GM21576 (cell line): ENCODE measurements around the gene TGFBI.
"Not testable (repeated sequence)": the region's sequence is repeated elsewhere in the genome, so short reads cannot be mapped to it uniquely, and the experiment has no call there.

Source experiments
- ATAC-seq: cut with Tn5 transposase; IDR thresholded peaks from one replicate; pipeline ENCODE4 v1.9.1; 2021; ENCODE audit warnings: mild to moderate bottlenecking, moderate library complexity; ENCODE audit not compliant: unreplicated experiment

Gene TGFBI

DNA sequence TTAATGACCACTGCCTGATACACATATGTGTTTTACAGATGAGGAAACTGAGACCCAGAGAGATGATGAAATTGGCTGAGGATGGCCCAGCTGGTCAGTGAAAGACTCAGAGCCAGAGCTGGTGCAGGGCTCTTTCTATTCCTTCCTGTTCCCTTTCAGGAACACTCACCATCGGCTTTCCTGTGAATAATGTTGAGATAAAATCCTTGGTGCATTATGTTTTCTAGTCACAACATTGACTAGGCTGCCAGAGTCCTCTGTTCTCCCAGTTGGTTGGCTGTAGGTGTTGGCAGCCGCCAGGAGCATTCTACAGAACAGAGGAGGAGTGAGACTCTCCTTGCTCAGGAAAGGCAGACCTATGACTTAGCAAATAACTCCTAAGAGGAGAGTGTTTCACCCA lies 14.8 kb downstream of the TGFBI start:
- ATAC-seq: no peak

DNA sequence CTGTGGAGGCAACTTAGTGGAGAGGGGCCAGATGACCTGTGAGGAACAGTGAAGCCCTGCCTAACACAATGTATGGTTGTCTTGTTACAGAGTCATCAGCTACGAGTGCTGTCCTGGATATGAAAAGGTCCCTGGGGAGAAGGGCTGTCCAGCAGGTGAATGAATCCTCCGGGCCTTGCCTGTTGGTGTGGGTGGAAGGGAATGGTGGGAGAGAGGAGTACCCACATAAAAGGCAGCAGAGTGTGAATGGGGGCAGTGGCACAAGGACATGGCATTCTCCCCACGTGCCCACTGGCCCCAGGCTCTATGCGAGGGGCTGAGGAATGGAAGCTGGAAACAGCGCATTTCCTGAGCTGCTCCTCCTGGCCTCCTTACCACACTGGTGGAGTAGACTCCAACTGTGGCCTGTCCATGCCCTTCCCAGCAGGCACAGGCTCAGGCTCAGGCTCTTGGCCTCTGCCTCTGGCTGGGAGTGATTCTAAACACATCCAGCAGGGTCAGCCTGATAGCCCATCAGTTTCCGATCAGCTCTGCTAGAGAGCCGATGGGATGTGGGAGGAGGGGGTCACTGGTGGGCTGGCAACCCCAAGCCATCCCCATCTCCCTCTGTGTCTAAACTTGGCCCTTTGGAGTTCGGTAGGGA lies 15.3 kb downstream of the TGFBI start:
- no peak for ATAC-seq

GRCh38 chr5:136045026-136045425 lies 16.2 kb downstream of the TGFBI start:
- ATAC-seq: not testable (repeated sequence)

- no peak for ATAC-seq
Observed at GRCh38 chr5:136046246-136046645, 17.5 kb downstream of the TGFBI start.

GRCh38 chr5:136047858-136048257 lies 19.1 kb downstream of the TGFBI start:
- ATAC-seq: no peak

GRCh38 chr5:136048966-136049365 lies 20.2 kb downstream of the TGFBI start:
- no peak for ATAC-seq

DNA sequence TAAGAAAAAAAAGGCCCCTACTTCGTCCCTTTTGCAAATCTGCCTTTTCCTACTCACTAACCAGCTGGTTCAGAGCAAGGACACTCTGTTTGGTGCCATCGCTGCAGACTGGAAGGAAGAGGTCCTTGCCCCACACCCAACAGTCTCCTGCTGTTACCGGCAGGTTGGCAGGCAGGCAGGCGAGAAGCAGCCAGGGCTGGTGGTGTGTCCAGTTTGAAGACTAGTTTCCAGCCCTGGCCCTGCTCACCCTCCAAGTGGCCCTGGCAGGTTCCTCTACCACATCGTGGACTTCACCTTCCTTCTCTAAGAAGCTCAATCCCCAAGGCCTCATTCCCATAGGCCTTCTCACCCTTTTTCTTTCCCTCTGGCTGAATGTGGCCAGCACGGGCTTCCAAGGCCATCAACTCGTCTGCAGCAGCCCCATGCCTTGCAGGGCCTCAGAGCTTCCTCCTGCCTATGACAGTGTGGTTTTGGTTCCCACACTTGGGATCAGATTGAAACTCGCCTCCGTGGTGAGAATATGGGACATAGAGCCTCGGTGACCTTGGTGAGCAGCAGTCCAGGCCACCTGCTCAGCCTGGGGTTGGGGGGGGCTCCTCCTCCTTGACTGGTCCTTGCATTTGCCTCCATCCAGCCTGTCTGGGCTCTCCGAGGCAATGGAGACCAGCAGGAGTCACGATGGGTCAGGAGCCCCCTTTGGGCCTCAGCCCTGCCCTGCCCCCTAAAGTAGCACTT lies 22.9 kb downstream of the TGFBI start:
- ATAC-seq: no peak

GRCh38 chr5:136052692-136053335 lies 24.0 kb downstream of the TGFBI start:
- no peak for ATAC-seq

DNA sequence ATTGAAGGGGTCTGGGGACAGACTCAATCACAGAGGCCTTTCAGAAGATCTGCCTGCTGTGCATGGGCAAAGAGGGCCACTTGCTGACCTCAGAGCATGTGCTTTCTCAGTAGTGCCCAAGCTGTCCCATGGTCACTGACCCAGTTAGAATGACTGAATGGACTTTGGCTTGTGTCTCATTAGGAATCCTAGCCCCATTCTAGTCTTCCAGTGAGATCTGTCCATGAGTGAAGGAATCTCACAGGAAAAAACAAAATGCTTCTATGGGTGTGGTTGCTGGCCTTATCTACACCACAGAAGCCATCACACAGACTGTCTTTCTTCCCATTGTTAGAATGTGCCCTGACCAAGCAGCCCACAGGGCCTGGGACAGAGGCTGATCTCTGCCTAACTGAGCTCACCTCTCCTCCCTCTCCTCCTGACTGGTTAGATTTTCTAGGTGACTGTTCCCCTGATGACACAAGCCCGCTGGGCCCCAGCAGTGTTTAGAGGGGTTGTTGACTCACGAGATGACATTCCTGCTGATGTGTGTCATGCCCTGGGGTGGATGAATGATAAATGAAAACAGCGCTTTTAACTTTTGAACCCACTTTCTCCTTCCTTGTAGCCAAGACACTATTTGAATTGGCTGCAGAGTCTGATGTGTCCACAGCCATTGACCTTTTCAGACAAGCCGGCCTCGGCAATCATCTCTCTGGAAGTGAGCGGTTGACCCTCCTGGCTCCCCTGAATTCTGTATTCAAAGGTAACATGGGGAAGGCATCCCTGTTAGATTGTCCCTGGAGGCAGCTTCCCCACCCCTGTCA lies 24.8 kb downstream of the TGFBI start:
- ATAC-seq: no peak

DNA sequence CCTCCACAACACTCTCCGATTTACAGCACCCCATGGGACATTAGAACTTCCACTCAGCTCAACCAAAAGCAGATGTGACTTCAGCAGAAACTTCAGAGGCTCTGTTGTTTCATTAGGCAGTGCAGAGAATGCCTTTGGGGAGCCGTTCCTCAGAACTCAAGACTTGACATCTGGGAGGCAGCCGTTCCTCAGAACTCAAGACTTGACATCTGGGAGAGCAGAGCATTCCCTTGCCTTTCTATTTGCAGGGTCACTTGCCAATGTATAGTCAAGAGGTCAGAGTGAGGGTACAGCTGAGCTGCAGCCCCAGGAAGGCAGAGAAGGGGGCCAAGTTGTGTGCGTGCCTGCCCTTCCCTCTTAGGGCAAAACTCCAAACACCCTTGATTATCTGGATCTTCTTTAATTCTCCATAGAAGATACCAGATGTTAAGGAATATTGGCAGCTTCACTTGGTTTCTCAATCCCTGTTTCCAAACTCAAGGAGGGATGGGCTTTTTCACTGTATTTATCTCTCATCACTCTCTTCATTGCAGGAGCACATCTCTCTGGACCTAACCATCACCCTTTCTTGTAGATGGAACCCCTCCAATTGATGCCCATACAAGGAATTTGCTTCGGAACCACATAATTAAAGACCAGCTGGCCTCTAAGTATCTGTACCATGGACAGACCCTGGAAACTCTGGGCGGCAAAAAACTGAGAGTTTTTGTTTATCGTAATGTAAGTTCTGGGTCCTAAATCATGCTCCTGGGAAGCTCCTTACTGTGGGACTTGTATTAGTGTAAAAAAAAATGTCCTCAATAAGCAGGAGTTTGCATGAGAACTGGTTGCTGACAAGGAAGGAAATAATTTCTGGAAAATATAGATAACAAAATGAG lies 25.6 kb downstream of the TGFBI start:
- no peak for ATAC-seq

- ATAC-seq: no peak
Observed at GRCh38 chr5:136055612-136056309, 27.0 kb downstream of the TGFBI start.

GRCh38 chr5:136056336-136056735 lies 27.5 kb downstream of the TGFBI start:
- no peak for ATAC-seq

- no peak for ATAC-seq
Observed at GRCh38 chr5:136056771-136057335, 28.1 kb downstream of the TGFBI start.

DNA sequence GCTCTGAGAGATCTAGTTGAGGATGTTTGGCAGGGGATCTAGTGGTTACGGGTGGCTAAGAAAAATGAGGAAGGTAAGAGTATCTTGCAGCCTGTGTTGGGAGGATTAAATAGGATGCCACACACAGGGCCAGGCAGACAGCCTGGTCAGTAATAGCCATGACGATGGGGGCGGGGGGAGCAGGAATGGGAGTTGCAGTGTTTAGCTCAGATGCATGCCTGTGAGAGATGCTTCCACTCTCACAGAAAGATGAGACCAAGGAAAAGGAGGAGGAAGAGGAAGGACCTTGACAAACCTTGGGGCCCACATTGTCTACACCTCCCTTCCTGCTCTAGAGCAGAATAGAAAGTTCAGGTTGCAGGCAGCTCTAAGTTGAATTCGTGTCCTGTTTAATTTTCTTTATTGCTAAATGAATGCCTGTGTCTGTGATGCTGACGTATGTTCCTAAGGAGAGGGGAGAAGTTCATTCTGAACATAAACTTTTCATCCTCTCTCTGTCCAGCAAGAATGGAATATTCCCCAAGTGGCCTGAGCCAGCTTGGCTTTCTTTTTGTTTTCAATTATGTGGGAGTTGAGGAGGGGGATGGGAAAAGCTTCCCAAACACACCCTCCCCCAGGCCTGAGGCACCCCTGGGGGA lies 28.7 kb downstream of the TGFBI start:
- no peak for ATAC-seq

DNA sequence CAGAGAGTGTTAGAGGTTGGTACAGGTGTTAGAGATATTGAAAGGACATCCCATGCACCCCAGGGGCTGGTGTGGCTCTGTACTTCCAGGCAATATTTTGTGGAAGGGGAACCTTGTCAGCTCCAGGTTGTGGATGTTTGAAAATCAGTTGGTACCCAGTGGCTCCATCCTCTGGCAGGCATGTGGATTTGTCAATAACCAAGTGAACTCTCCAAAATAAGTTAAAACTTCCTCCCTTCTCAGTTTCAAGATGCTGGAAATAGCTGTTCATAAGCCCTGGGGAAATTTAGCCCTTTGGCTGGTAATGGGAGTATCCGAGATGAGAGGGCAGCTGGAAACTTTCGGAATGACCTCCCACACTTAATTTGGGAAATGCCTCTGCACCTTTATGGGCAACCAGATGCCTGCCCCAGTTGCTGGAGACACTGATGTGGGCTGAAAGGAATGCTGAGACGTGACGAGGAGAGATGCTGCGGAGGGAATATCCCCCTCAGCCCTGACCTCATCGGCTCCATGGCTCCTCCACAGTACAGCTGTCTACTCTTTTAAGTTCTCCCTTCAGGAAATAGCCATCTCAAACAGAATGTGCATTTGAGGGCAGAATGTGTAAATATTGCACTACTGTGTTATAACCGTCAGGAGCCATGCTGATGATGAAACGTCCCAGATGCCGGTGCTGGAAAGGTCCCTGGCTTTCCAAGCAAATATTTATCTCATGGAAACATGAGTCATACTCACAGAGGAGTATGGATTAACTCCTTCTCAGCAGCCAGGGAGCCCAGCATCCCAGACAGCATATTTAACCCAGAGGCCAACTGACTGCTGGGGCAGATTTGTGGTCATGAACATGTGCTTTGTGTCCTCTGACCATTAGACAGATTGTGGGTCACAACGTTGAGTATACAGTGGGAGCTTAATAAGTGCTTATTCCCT lies 29.5 kb downstream of the TGFBI start:
- no peak for ATAC-seq

DNA sequence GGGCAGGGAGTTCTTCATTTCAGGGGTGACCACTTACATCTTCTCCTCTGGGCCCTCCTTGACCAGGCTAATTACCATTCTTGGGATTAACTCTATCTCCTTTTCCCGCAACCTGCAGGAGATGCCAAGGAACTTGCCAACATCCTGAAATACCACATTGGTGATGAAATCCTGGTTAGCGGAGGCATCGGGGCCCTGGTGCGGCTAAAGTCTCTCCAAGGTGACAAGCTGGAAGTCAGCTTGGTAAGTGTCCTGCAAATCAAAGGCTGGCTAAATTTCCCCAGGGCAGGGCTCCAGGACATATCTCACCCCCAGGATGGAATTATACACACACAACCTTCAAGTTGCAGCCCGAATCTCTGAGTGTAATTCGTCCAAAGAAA lies 30.2 kb downstream of the TGFBI start:
- ATAC-seq: no peak

DNA sequence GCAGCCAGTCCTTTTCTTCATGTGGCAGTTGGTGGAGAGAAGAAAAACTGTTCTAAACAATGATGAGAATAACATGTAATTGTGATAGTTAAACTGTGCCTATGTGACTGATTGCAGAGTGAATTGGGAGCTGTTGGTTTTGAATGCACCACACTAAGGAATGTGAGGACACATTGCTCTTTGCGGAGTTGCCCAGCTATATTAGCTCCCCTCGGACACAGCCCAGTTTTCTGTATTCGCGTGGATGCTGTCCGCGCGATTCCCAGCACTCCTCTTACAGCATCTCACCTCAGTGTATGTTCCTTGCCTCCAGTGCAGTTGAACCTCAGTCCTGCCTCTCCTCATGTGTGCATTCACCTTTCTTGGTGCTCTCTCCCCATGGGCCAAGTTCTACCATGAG lies 32.2 kb downstream of the TGFBI start:
- ATAC-seq: no peak
